ENCODE results near the gene CDC42BPB. TPM values are rescaled to one million over a fixed set of nuclear protein-coding genes. Genes with fewer than 3 reads are reported as not detected.

Gene CDC42BPB
- total and polyA plus RNA-seq, 2 of the 13 experiments (the other 11 are each of a cell fraction or from before 2014, with no cell fraction given), result 19.7 to 32.3 TPM

- TF ChIP-seq CBX5 (CRISPR knock-in tag; IDR thresholded peaks at IDR 0.05; ENCODE audit: borderline replicate concordance), result 0 out of 2 replicates have a peak, but pooled peaks have one; percentile 69
- TF ChIP-seq CENPBD1 (CRISPR knock-in tag; IDR thresholded peaks at IDR 0.05; ENCODE audit: borderline replicate concordance, low read depth), result no peak
- 0 out of 2 replicates have a peak, but pooled peaks have one; percentile 21 for TF ChIP-seq ZNF691 (CRISPR knock-in tag; IDR thresholded peaks at IDR 0.05; ENCODE audit: borderline replicate concordance, low read depth)
- peak; percentile 89 for TF ChIP-seq POLR2AphosphoS5 (IDR thresholded peaks at IDR 0.05; ENCODE audit: low read depth, low read length)
- TF ChIP-seq HOXA3 (CRISPR knock-in tag; IDR thresholded peaks at IDR 0.05), result peak; percentile 83
- TF ChIP-seq ZBTB37 (CRISPR knock-in tag; IDR thresholded peaks at IDR 0.05), result peak; percentile 87; the same call in 1 of the 2 replicates
- peak; percentile 40; the same call in 1 of the 2 replicates for TF ChIP-seq SNAPC4 (CRISPR knock-in tag; IDR thresholded peaks at IDR 0.05)
- no peak for TF ChIP-seq SRSF9 (IDR thresholded peaks at IDR 0.05; ENCODE audit: borderline replicate concordance, insufficient read depth, low read depth, low read length, poor library complexity, severe bottlenecking)
- no peak for TF ChIP-seq ZNF280D (CRISPR knock-in tag; IDR thresholded peaks at IDR 0.05)
- peak; percentile 48; the same call in 1 of the 2 replicates for TF ChIP-seq JUND (CRISPR knock-in tag; IDR thresholded peaks at IDR 0.05)
- 0 out of 2 replicates have a peak, but pooled peaks have one; percentile 32 for TF ChIP-seq ZNF770 (CRISPR knock-in tag; IDR thresholded peaks at IDR 0.05)
- peak; percentile 80; the same call in 1 of the 2 replicates for TF ChIP-seq MAF1 (CRISPR knock-in tag; IDR thresholded peaks at IDR 0.05; ENCODE audit: borderline replicate concordance)
- no peak for TF ChIP-seq SNRNP70 (IDR thresholded peaks at IDR 0.05; ENCODE audit: low read depth, low read length)
- peak; percentile 57; the same call in 1 of the 2 replicates for TF ChIP-seq MTA1 (CRISPR knock-in tag; IDR thresholded peaks at IDR 0.05; ENCODE audit: borderline replicate concordance)
Observed at GRCh38 chr14:103099081-103099732, 41.9 kb upstream of the CDC42BPB start (continued).
